BLaER1 (cell line): ENCODE measurements around the gene P3H4.
A peak's percentile ranks its signal among the peaks of the same experiment; 100 is the strongest.

Source experiments
- H3K27ac ChIP-seq: shearing (Covaris generic); formaldehyde crosslinking; 2 replicates; pipeline ENCODE4 v1.8.1; 2022
- H3K27me3 ChIP-seq: shearing (Covaris generic); formaldehyde crosslinking; 2 replicates; pipeline ENCODE4 v1.8.1; 2022
- H3K36me3 ChIP-seq: shearing (Covaris generic); formaldehyde crosslinking; 2 replicates; pipeline ENCODE4 v1.8.1; 2022
- H3K4me1 ChIP-seq: shearing (Covaris generic); formaldehyde crosslinking; 2 replicates; pipeline ENCODE4 v1.8.1; 2022
- H3K4me2 ChIP-seq: shearing (Covaris generic); formaldehyde crosslinking; 2 replicates; pipeline ENCODE4 v1.8.1; 2022
- H3K4me3 ChIP-seq: shearing (Covaris generic); formaldehyde crosslinking; 2 replicates; pipeline ENCODE4 v1.8.1; 2022
- H3K9ac ChIP-seq: shearing (Covaris generic); formaldehyde crosslinking; 2 replicates; pipeline ENCODE4 v1.8.1; 2022
- H3K9me3 ChIP-seq: shearing (Covaris generic); formaldehyde crosslinking; 2 replicates; pipeline ENCODE4 v1.8.1; 2022
- H4K20me1 ChIP-seq: shearing (Covaris generic); formaldehyde crosslinking; 2 replicates; pipeline ENCODE4 v1.8.1; 2022
- Cebpa-rat ChIP-seq: shearing (Covaris generic); IDR thresholded peaks from 2 replicates; pipeline ENCODE4 v1.8.1; 2022

P3H4 gene

GRCh38 chr17:41771389-41772206, 40.2 kb downstream of the P3H4 start:
- peak overlapping the region; percentile 99 for H3K4me2 ChIP-seq
- TF ChIP-seq Cebpa-rat, result no peak

GRCh38 chr17:41769985-41770384, 41.8 kb downstream of the P3H4 start:
- no peak overlapping the region for H3K27ac ChIP-seq
- no peaks in the 10 kb centered on the region for H3K9me3 ChIP-seq
- H3K36me3 ChIP-seq, result peaks cover 91% of the 10 kb centered on the region
- no peak overlapping the region for H3K4me3 ChIP-seq
- no peak overlapping the region for H3K9ac ChIP-seq
- no peak for TF ChIP-seq Cebpa-rat
- H3K4me2 ChIP-seq, result no peak overlapping the region
- peaks cover 36% of the 10 kb centered on the region for H3K4me1 ChIP-seq
- H4K20me1 ChIP-seq, result peaks cover 98% of the 10 kb centered on the region
- H3K27me3 ChIP-seq, result no peaks in the 10 kb centered on the region

More at GRCh38 chr17:41771389-41772206, 40.2 kb downstream of the P3H4 start:
- Histone ChIP-seq H3K4me1 (peaks cover 52% of the 10 kb centered on the region), H4K20me1 (peaks cover 100% of the 10 kb centered on the region), H3K36me3 (peaks cover 91% of the 10 kb centered on the region), H3K27ac (peak overlapping the region; percentile 60), H3K9me3 (no peaks in the 10 kb centered on the region), H3K4me3 (no peak overlapping the region), H3K9ac (peak overlapping the region; percentile 49; the same call in 1 of the 2 replicates), H3K27me3 (no peaks in the 10 kb centered on the region)

- Histone ChIP-seq H3K4me1 (peaks cover 30% of the 10 kb centered on the region), H3K36me3 (peaks cover 91% of the 10 kb centered on the region), H3K4me2 (no peak overlapping the region), H3K9me3 (no peaks in the 10 kb centered on the region), H3K27me3 (no peaks in the 10 kb centered on the region), H3K9ac (no peak overlapping the region), H3K27ac (no peak overlapping the region), H4K20me1 (peaks cover 98% of the 10 kb centered on the region), H3K4me3 (no peak overlapping the region)
- TF ChIP-seq Cebpa-rat, result no peak
Observed at GRCh38 chr17:41769346-41769862, 42.3 kb downstream of the P3H4 start.

- no peak overlapping the region for H3K4me2 ChIP-seq
- H3K4me3 ChIP-seq, result no peak overlapping the region
- peaks cover 95% of the 10 kb centered on the region for H3K36me3 ChIP-seq
- no peaks in the 10 kb centered on the region for H3K27me3 ChIP-seq
- no peaks in the 10 kb centered on the region for H3K9me3 ChIP-seq
- H3K4me1 ChIP-seq, result peaks cover 24% of the 10 kb centered on the region
- no peak overlapping the region for H3K27ac ChIP-seq
- peaks cover 97% of the 10 kb centered on the region for H4K20me1 ChIP-seq
- no peak for TF ChIP-seq Cebpa-rat
- no peak overlapping the region for H3K9ac ChIP-seq
Observed at GRCh38 chr17:41768682-41769288, 43.0 kb downstream of the P3H4 start.

DNA sequence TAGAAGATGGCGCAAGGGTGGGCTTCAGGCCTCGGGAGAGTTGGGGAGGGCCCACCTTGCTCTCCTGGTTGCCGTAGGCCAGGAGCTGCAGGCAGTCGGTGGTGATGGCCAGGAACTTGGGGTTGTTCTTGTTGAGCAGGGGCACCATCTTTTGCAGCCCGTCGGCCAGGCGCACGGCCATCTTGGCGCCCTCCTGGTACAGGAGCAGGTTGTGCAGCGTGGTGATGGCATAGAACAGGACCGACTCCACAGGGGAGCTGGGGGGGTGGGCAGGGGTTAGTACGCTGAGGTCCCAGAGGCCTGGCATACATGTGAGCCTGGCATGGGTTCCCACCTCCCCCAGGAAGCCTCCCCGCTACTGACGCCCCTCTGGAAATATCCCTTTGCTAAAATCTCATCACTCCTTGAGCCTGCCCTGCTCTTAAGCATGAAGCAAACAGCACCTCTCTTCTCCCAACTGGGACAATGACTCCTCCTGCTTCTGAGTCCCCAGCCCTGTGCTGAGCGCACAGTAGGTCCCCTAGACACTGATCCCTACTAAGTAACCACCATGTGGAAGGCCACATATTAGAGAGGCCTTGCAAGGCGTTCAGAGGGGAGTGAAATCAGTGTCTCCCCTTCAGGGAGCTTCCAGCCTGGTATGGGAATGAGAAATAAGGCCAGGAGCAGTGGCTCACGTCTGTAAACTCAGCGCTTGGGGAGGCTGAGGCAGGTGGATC, 44.3 kb downstream of the P3H4 start:
- peaks cover 100% of the 10 kb centered on the region for H3K36me3 ChIP-seq
- peaks cover 11% of the 10 kb centered on the region for H3K4me1 ChIP-seq
- TF ChIP-seq Cebpa-rat, result no peak
- H3K4me3 ChIP-seq, result no peak overlapping the region
- H4K20me1 ChIP-seq, result peaks cover 97% of the 10 kb centered on the region
- H3K9ac ChIP-seq, result no peak overlapping the region
- H3K9me3 ChIP-seq, result no peaks in the 10 kb centered on the region
- no peaks in the 10 kb centered on the region for H3K27me3 ChIP-seq
- H3K4me2 ChIP-seq, result no peak overlapping the region
- H3K27ac ChIP-seq, result no peak overlapping the region

DNA sequence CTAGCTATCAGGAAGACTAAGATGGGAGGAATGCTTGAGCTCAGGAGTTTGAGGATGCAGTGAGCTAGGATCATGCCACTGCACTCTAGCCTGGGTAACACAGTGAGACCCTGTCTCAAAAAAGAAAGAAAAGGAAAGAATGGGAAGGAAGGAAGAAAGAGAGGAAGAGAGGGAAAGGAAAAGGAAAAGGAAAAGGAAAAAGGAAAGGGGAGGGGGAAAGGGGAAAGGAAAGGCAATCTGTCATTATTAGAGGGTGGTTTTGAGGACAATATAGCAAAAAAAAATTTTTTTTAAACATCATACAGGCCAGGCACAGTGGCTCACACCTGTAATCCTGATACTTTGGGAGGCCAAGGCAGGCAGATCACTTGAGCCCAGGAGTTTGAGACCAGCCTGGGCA, 45.6 kb downstream of the P3H4 start:
- H3K4me2 ChIP-seq, result no peak overlapping the region
- H3K9me3 ChIP-seq, result no peaks in the 10 kb centered on the region
- no peaks in the 10 kb centered on the region for H3K27me3 ChIP-seq
- no peak overlapping the region for H3K9ac ChIP-seq
- H3K4me1 ChIP-seq, result 0 out of 2 replicates have a peak, but pooled peaks cover 1% of the 10 kb centered on the region
- H3K36me3 ChIP-seq, result peaks cover 100% of the 10 kb centered on the region
- H3K4me3 ChIP-seq, result no peak overlapping the region
- no peak for TF ChIP-seq Cebpa-rat
- H4K20me1 ChIP-seq, result peaks cover 97% of the 10 kb centered on the region
- no peak overlapping the region for H3K27ac ChIP-seq

GRCh38 chr17:41763327-41763726, 48.4 kb downstream of the P3H4 start:
- Histone ChIP-seq H3K4me2 (no peak overlapping the region), H3K4me1 (0 out of 2 replicates have a peak, but pooled peaks cover 6% of the 10 kb centered on the region), H3K36me3 (peaks cover 100% of the 10 kb centered on the region), H3K4me3 (no peak overlapping the region), H4K20me1 (peaks cover 97% of the 10 kb centered on the region), H3K9ac (no peak overlapping the region), H3K9me3 (no peaks in the 10 kb centered on the region), H3K27ac (no peak overlapping the region), H3K27me3 (no peaks in the 10 kb centered on the region)
- TF ChIP-seq Cebpa-rat, result no peak

DNA sequence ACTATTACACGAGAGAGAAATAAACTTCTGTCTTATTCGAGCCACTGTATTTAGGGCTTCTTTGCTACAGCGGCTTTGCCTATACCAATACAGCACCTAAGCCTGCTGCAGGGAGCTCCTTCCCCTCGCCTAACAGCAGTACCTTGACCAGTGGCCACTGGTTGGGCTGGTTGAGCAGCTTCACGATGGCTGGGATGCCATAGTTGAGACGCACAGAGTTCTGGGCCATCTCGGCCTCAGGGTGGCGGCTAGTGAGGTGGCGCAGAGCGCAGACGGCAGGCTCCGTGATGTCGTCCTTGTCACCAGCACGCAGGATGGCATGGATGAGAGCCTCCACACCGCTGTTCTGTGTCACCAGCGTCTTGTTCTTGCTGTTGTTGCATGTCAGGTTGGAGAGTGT, 48.9 kb downstream of the P3H4 start:
- Histone ChIP-seq H3K36me3 (peaks cover 100% of the 10 kb centered on the region), H3K4me2 (no peak overlapping the region), H3K9ac (no peak overlapping the region), H3K27ac (no peak overlapping the region), H3K9me3 (no peaks in the 10 kb centered on the region), H4K20me1 (peaks cover 96% of the 10 kb centered on the region), H3K27me3 (no peaks in the 10 kb centered on the region), H3K4me1 (0 out of 2 replicates have a peak, but pooled peaks cover 6% of the 10 kb centered on the region), H3K4me3 (no peak overlapping the region)
- no peak for TF ChIP-seq Cebpa-rat

- peaks cover 100% of the 10 kb centered on the region for H3K36me3 ChIP-seq
- peaks cover 96% of the 10 kb centered on the region for H4K20me1 ChIP-seq
- no peak for TF ChIP-seq Cebpa-rat
Observed at GRCh38 chr17:41762391-41762790, 49.4 kb downstream of the P3H4 start.

More at GRCh38 chr17:41762391-41762790, 49.4 kb downstream of the P3H4 start:
- Histone ChIP-seq H3K27ac (no peak overlapping the region), H3K4me3 (no peak overlapping the region), H3K4me1 (0 out of 2 replicates have a peak, but pooled peaks cover 6% of the 10 kb centered on the region), H3K27me3 (no peaks in the 10 kb centered on the region), H3K9ac (no peak overlapping the region), H3K9me3 (no peaks in the 10 kb centered on the region), H3K4me2 (no peak overlapping the region)
